Measurements from ENCODE around the gene IGFBP3. TPM values are rescaled to one million over a fixed set of nuclear protein-coding genes. Genes with fewer than 3 reads are reported as not detected.

IGFBP3 gene
- total RNA-seq, 2 experiments from 2014 or later = 0.12 to 0.23 TPM

- H3K9me3 Mint-ChIP-seq (ENCODE audit: low read depth) = no peaks in the 10 kb centered on the region
- no peaks in the 10 kb centered on the region for H3K36me3 Mint-ChIP-seq (ENCODE audit: low read depth)
- no peak overlapping the region for H3K27ac Mint-ChIP-seq
- H3K27me3 Mint-ChIP-seq = peaks cover 10% of the 10 kb centered on the region
- ChIA-PET CTCF (interaction anchor here (0.6 to 0.7 kb wide), 2 partner anchors 11 to 17 kb away, joined by 3 read pairs; no protein-coding TSS in a partner anchor), POLR2A (no interaction called here)
- no peak overlapping the region for H3K4me3 Mint-ChIP-seq
- intact Hi-C loops (cut with DNase I, micrococcal nuclease) = no loop called here
- DNase-seq (no peak), ATAC-seq (no peak)
- H3K4me1 Mint-ChIP-seq = no peaks in the 10 kb centered on the region
These were observed 9.8 kb downstream of the IGFBP3 start for GRCh38 chr7:45911311-45911710.

- no peak overlapping the region for H3K27ac Mint-ChIP-seq
- ATAC-seq (no peak), DNase-seq (no peak)
- H3K27me3 Mint-ChIP-seq = peaks cover 10% of the 10 kb centered on the region
- H3K9me3 Mint-ChIP-seq (ENCODE audit: low read depth) = no peaks in the 10 kb centered on the region
- H3K4me1 Mint-ChIP-seq = no peaks in the 10 kb centered on the region
- ChIA-PET CTCF (interaction anchor here (0.6 kb wide), 1 partner anchor 11 kb away, joined by 3 read pairs; no protein-coding TSS in a partner anchor), POLR2A (no interaction called here)
- H3K4me3 Mint-ChIP-seq = no peak overlapping the region
- no peaks in the 10 kb centered on the region for H3K36me3 Mint-ChIP-seq (ENCODE audit: low read depth)
- intact Hi-C loops (cut with DNase I, micrococcal nuclease) = no loop called here
These were observed 10.2 kb downstream of the IGFBP3 start for GRCh38 chr7:45910855-45911254.

GRCh38 chr7:45909561-45909960, 11.5 kb downstream of the IGFBP3 start:
- no peak for ATAC-seq
- POLR2A ChIA-PET = no interaction called here
- Mint-ChIP-seq H3K36me3 (ENCODE audit: low read depth) (no peaks in the 10 kb centered on the region), H3K27me3 (peaks cover 8% of the 10 kb centered on the region), H3K9me3 (ENCODE audit: low read depth) (no peaks in the 10 kb centered on the region), H3K27ac (no peak overlapping the region), H3K4me3 (no peak overlapping the region), H3K4me1 (no peaks in the 10 kb centered on the region)
- no peak for DNase-seq
- CTCF ChIA-PET = no interaction called here
- intact Hi-C loops (cut with DNase I, micrococcal nuclease) = no loop called here

GRCh38 chr7:45902820-45903219, 18.3 kb downstream of the IGFBP3 start:
- no peak for ATAC-seq
- intact Hi-C loops (cut with DNase I, micrococcal nuclease) = no loop called here
- Mint-ChIP-seq H3K27me3 (peaks cover 11% of the 10 kb centered on the region), H3K9me3 (ENCODE audit: low read depth) (peaks cover 6% of the 10 kb centered on the region), H3K4me1 (no peaks in the 10 kb centered on the region), H3K4me3 (no peak overlapping the region), H3K36me3 (ENCODE audit: low read depth) (no peaks in the 10 kb centered on the region), H3K27ac (no peak overlapping the region)
- POLR2A ChIA-PET = no interaction called here
- CTCF ChIA-PET = interaction anchor here (1.1 kb wide), 1 partner anchor 10 kb away, joined by 3 read pairs; no protein-coding TSS in a partner anchor
- DNase-seq = no peak

- DNase-seq (no peak), ATAC-seq (no peak)
- Mint-ChIP-seq H3K27ac (no peak overlapping the region), H3K4me1 (no peaks in the 10 kb centered on the region), H3K4me3 (no peak overlapping the region), H3K9me3 (ENCODE audit: low read depth) (peaks cover 6% of the 10 kb centered on the region), H3K36me3 (ENCODE audit: low read depth) (no peaks in the 10 kb centered on the region), H3K27me3 (peaks cover 14% of the 10 kb centered on the region)
- ChIA-PET CTCF (no interaction called here), POLR2A (no interaction called here)
- intact Hi-C loops (cut with DNase I, micrococcal nuclease) = no loop called here
These were observed 19.5 kb downstream of the IGFBP3 start for GRCh38 chr7:45901566-45901965.

- no peaks in the 10 kb centered on the region for H3K4me1 Mint-ChIP-seq
- ATAC-seq (no peak), DNase-seq (no peak)
- peaks cover 35% of the 10 kb centered on the region for H3K27me3 Mint-ChIP-seq
- H3K36me3 Mint-ChIP-seq (ENCODE audit: low read depth) = no peaks in the 10 kb centered on the region
- ChIA-PET CTCF (interaction anchor here (1.9 kb wide), 1 partner anchor 19 kb away, joined by 6 read pairs; no protein-coding TSS in a partner anchor), POLR2A (no interaction called here)
- intact Hi-C loops (cut with DNase I, micrococcal nuclease) = no loop called here
- no peak overlapping the region for H3K4me3 Mint-ChIP-seq
- no peak overlapping the region for H3K27ac Mint-ChIP-seq
- peaks cover 4% of the 10 kb centered on the region for H3K9me3 Mint-ChIP-seq (ENCODE audit: low read depth)
These were observed 22.9 kb downstream of the IGFBP3 start for GRCh38 chr7:45898222-45898621.

GRCh38 chr7:45897042-45897690, 23.9 kb downstream of the IGFBP3 start:
- intact Hi-C loops (cut with DNase I, micrococcal nuclease) = no loop called here
- no peaks in the 10 kb centered on the region for H3K4me1 Mint-ChIP-seq
- H3K27ac Mint-ChIP-seq = no peak overlapping the region
- H3K9me3 Mint-ChIP-seq (ENCODE audit: low read depth) = no peaks in the 10 kb centered on the region
- ChIA-PET CTCF (no interaction called here), POLR2A (no interaction called here)
- DNase-seq (no peak), ATAC-seq (no peak)
- H3K4me3 Mint-ChIP-seq = no peak overlapping the region
- no peaks in the 10 kb centered on the region for H3K36me3 Mint-ChIP-seq (ENCODE audit: low read depth)
- H3K27me3 Mint-ChIP-seq = peaks cover 39% of the 10 kb centered on the region

GRCh38 chr7:45894665-45895062, 26.4 kb downstream of the IGFBP3 start:
- intact Hi-C loops (cut with DNase I, micrococcal nuclease) = no loop called here
- H3K4me1 Mint-ChIP-seq = no peaks in the 10 kb centered on the region
- no peak overlapping the region for H3K27ac Mint-ChIP-seq
- DNase-seq = no peak
- no peaks in the 10 kb centered on the region for H3K9me3 Mint-ChIP-seq (ENCODE audit: low read depth)
- peaks cover 40% of the 10 kb centered on the region for H3K27me3 Mint-ChIP-seq
- ChIA-PET POLR2A (no interaction called here), CTCF (interaction anchor here (0.6 kb wide), 1 partner anchor 17 kb away, joined by 3 read pairs; no protein-coding TSS in a partner anchor)
- no peaks in the 10 kb centered on the region for H3K36me3 Mint-ChIP-seq (ENCODE audit: low read depth)
- no peak overlapping the region for H3K4me3 Mint-ChIP-seq
- no peak for ATAC-seq

- intact Hi-C loops (cut with DNase I, micrococcal nuclease) = no loop called here
- no peaks in the 10 kb centered on the region for H3K4me1 Mint-ChIP-seq
- DNase-seq (no peak), ATAC-seq (no peak)
- no peak overlapping the region for H3K27ac Mint-ChIP-seq
- no peak overlapping the region for H3K4me3 Mint-ChIP-seq
- no peaks in the 10 kb centered on the region for H3K36me3 Mint-ChIP-seq (ENCODE audit: low read depth)
- H3K27me3 Mint-ChIP-seq = peaks cover 44% of the 10 kb centered on the region
- POLR2A ChIA-PET = no interaction called here
- H3K9me3 Mint-ChIP-seq (ENCODE audit: low read depth) = no peaks in the 10 kb centered on the region
- CTCF ChIA-PET = interaction anchor here (0.6 to 1.8 kb wide), 2 partner anchors 8 to 17 kb away, joined by 3 read pairs; no protein-coding TSS in a partner anchor
These were observed 26.9 kb downstream of the IGFBP3 start for GRCh38 chr7:45893996-45894664.

GRCh38 chr7:45893374-45893995, 27.6 kb downstream of the IGFBP3 start:
- CTCF ChIA-PET = interaction anchor here (1.8 kb wide), 1 partner anchor 9 kb away, joined by 3 read pairs; no protein-coding TSS in a partner anchor

GRCh38 chr7:45892407-45893035, 28.6 kb downstream of the IGFBP3 start:
- Mint-ChIP-seq H3K27me3 (peaks cover 48% of the 10 kb centered on the region), H3K36me3 (ENCODE audit: low read depth) (no peaks in the 10 kb centered on the region), H3K4me1 (no peaks in the 10 kb centered on the region), H3K4me3 (no peak overlapping the region), H3K27ac (no peak overlapping the region), H3K9me3 (ENCODE audit: low read depth) (no peaks in the 10 kb centered on the region)
- POLR2A ChIA-PET = no interaction called here
- CTCF ChIA-PET = interaction anchor here (0.6 to 1.8 kb wide), 3 partner anchors 10 to 463 kb away, joined by 3 read pairs; no protein-coding TSS in a partner anchor
- DNase-seq = no peak
- no peak for ATAC-seq
- intact Hi-C loops (cut with DNase I, micrococcal nuclease) = no loop called here

More at GRCh38 chr7:45893374-45893995, 27.6 kb downstream of the IGFBP3 start:
- Mint-ChIP-seq H3K4me3 (no peak overlapping the region), H3K9me3 (ENCODE audit: low read depth) (no peaks in the 10 kb centered on the region), H3K4me1 (no peaks in the 10 kb centered on the region), H3K27me3 (peaks cover 44% of the 10 kb centered on the region), H3K36me3 (ENCODE audit: low read depth) (no peaks in the 10 kb centered on the region), H3K27ac (no peak overlapping the region)
- DNase-seq (no peak), ATAC-seq (no peak)
- intact Hi-C loops (cut with DNase I, micrococcal nuclease) = no loop called here
- POLR2A ChIA-PET = no interaction called here

Measured in activated CD4-positive, alpha-beta T cell treated with anti-CD3 and anti-CD28 coated beads for 36 hours (primary cell).